Lung microvascular endothelial cell (primary cell): Measurements from ENCODE around the gene LAMB1. TPM values are rescaled to one million over a fixed set of nuclear protein-coding genes. Genes with fewer than 3 reads are reported as not detected.

Experiments
- DNase-seq, 2 donors: peaks; one replicate each; pipeline versions ENCODE4 v3.0.0 to v3.0.0-alpha.2; 2010; ENCODE audit warnings: low read depth in 2 of 2
- total RNA-seq: library from RNA; depleted of rRNA; stranded (reverse); fragments of >200 nt; gene quantifications from 2 replicates; pipeline ENCODE4 v1.2.1, GENCODE V29; 2014

Gene LAMB1
- total RNA-seq, 1 donor from 2014 or later = 315 TPM

GRCh38 chr7:108018668-108019067 lies 15.7 kb upstream of the LAMB1 start:
- no peak for DNase-seq

GRCh38 chr7:108017776-108018151 lies 14.8 kb upstream of the LAMB1 start:
- no peak for DNase-seq

GRCh38 chr7:108016841-108017775 lies 14.1 kb upstream of the LAMB1 start:
- peak; percentile 70 to 71 for DNase-seq

- DNase-seq = peak in 1 of 2 donors; percentile 77
These were observed 12.8 kb upstream of the LAMB1 start for GRCh38 chr7:108015740-108016139.

GRCh38 chr7:108014747-108015682 lies 12.1 kb upstream of the LAMB1 start:
- DNase-seq = peak; percentile 80 to 91

- peak; percentile 38 to 57 for DNase-seq
These were observed 11.3 kb upstream of the LAMB1 start for GRCh38 chr7:108014215-108014614.

GRCh38 chr7:108012499-108013430 lies 9.8 kb upstream of the LAMB1 start:
- peak in 1 of 2 donors; percentile 34 for DNase-seq

GRCh38 chr7:108010377-108010776 lies 7.4 kb upstream of the LAMB1 start:
- DNase-seq = no peak

- no peak for DNase-seq
These were observed 6.9 kb upstream of the LAMB1 start for GRCh38 chr7:108009873-108010272.

GRCh38 chr7:108008827-108009226 lies 5.9 kb upstream of the LAMB1 start:
- no peak for DNase-seq

GRCh38 chr7:108008240-108008639 lies 5.3 kb upstream of the LAMB1 start:
- no peak for DNase-seq

GRCh38 chr7:108007762-108008161 lies 4.8 kb upstream of the LAMB1 start:
- no peak for DNase-seq

- no peak for DNase-seq
These were observed 4.3 kb upstream of the LAMB1 start for GRCh38 chr7:108007261-108007660.

- DNase-seq = peak; percentile 61 to 80
These were observed 1.5 kb upstream of the LAMB1 start for GRCh38 chr7:108004220-108005142.

GRCh38 chr7:108003599-108003935 lies 606 bp upstream of the LAMB1 start:
- no peak for DNase-seq

GRCh38 chr7:108001764-108002725 lies 916 bp downstream of the LAMB1 start:
- DNase-seq = peak; percentile 46 to 65

- DNase-seq = peak; percentile 94 to 98
These were observed 1.8 kb downstream of the LAMB1 start for GRCh38 chr7:108000875-108001763.
